Measurements from ENCODE around the gene CPEB3.
"Not testable (repeated sequence)": the region's sequence is repeated elsewhere in the genome, so short reads cannot be mapped to it uniquely, and the experiment has no call there.

CPEB3 gene

DNA sequence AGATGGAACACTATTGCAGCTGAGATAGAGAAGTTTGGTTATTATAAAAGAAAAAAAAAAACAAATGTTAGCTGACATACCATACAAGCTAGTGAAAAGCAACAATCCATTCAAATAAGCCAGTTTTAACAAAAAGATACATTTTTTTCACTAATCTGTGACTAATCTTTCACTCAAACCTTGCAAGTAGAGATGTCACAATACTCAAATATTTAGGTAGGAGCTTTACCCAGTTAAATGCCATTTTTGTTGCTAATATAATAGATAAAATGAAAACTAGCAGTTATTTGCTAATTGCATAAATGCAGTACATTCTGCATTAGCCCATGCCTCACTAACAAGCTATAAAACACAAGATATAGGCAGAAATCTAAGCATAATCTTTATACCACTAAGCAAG is 243.7 kb downstream of the CPEB3 start:
- no peak for DNase-seq (ENCODE audit: low spot score)
- TF ChIP-seq, protein P1, sequence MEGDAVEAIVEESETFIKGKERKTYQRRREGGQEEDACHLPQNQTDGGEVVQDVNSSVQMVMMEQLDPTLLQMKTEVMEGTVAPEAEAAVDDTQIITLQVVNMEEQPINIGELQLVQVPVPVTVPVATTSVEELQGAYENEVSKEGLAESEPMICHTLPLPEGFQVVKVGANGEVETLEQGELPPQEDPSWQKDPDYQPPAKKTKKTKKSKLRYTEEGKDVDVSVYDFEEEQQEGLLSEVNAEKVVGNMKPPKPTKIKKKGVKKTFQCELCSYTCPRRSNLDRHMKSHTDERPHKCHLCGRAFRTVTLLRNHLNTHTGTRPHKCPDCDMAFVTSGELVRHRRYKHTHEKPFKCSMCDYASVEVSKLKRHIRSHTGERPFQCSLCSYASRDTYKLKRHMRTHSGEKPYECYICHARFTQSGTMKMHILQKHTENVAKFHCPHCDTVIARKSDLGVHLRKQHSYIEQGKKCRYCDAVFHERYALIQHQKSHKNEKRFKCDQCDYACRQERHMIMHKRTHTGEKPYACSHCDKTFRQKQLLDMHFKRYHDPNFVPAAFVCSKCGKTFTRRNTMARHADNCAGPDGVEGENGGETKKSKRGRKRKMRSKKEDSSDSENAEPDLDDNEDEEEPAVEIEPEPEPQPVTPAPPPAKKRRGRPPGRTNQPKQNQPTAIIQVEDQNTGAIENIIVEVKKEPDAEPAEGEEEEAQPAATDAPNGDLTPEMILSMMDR (IDR thresholded peaks at IDR 0.05): no peak
- no peak overlapping the region for H3K27ac ChIP-seq
- no peak overlapping the region for H3K4me3 ChIP-seq

DNA sequence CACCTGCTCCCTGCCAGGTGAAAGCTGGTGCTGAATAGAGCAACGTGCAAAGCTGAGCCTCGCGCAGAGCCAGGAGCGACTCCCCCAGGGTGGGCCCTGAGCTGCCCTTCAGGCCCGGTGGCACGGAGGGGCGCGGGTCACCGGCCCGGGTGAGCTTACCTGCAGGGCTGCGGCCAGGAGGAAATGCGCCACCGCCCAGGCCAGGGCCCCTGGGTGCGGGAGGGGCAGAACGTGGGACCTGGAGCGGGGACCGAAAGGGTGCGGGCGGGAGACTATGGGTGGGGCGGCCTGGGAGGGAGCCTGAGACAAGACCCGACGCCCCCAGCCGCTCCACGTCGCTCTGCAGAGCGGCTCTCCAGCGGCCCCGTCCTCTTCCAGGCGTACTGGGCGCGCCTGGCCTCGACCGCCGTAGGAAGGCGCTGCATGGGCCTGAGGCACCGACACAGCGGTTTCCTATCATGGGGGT is 245.2 kb downstream of the CPEB3 start:
- no peak for DNase-seq (ENCODE audit: low spot score)
- H3K27ac ChIP-seq: no peak overlapping the region
- H3K4me3 ChIP-seq: no peak overlapping the region
- TF ChIP-seq, protein P1 (IDR thresholded peaks at IDR 0.05): no peak

DNA sequence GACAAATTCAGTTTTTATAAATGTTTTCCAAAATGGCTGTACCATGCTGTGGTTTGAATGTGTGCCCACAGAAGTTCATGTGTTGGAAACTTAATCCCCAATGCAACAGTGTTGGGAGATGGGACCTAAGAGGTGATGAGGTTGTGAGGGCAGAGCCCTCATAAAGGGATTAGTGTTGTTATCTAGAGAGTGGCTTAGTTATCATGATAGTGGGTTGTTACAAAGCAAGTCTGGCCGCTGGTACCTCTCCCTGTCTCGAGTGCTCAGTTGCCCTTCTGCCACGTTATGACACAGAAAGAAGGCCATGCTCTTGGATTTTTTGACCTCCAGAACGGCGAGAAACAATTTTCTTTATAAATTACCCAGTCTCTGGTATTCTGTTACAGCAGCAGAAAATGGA is 248.3 kb downstream of the CPEB3 start:
- no peak for DNase-seq (ENCODE audit: low spot score)
- Histone ChIP-seq H3K4me3 (no peak overlapping the region), H3K27ac (no peak overlapping the region)
- TF ChIP-seq, protein P1 (IDR thresholded peaks at IDR 0.05): no peak

DNA sequence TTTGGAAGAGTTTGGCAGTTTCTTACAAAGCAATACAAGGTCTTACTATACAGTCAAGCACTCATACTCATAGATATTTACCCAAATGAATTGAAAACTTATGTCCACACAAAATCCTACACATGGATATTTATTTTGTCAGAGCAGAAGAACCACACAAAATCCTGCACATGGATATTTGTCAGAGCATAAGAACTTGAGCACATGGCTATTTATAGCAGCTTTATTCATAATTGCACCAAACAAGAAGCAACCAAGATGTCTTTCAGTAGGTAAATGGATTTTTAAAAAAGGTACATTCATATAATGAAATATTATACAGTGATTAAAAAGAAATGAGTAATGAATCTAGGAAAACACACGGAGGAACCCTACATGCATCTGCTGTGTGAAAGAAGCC is 251.9 kb downstream of the CPEB3 start:
- TF ChIP-seq, protein P1 (IDR thresholded peaks at IDR 0.05): no peak
- no peak for DNase-seq (ENCODE audit: low spot score)
- Histone ChIP-seq H3K4me3 (no peak overlapping the region), H3K27ac (no peak overlapping the region)

DNA sequence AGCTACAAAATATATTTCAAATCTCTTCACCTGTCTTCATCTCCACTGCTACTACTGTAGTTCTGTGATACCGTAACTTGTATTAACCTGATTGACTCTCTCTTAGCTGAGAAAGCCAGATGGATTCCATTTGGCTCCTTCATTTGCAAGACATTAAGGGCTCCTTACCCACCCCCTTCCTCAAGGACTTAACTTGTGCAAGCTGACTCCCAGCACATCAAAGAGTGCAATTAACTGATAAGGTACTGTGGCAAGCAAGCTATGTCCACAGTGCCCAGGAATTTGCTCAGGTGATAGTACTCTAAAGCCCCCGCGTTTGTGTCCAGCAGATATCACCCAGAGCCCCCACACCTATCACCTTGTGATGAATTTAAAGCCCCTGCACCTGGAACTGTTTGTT is 257.8 kb downstream of the CPEB3 start:
- H3K27ac ChIP-seq; H3K4me3 ChIP-seq; DNase-seq (ENCODE audit: low spot score): not testable (repeated sequence)

- TF ChIP-seq, protein P1 (IDR thresholded peaks at IDR 0.05): no peak
- no peak overlapping the region for H3K27ac ChIP-seq
- no peak overlapping the region for H3K4me3 ChIP-seq
- DNase-seq (ENCODE audit: low spot score): no peak
Observed at GRCh38 chr10:92031580-92031979, 259.3 kb downstream of the CPEB3 start.

GRCh38 chr10:92027141-92027540 is 263.7 kb downstream of the CPEB3 start:
- Histone ChIP-seq H3K4me3 (no peak overlapping the region), H3K27ac (no peak overlapping the region)
- no peak for DNase-seq (ENCODE audit: low spot score)
- TF ChIP-seq, protein P1 (IDR thresholded peaks at IDR 0.05): no peak

GRCh38 chr10:92025340-92025739 is 265.5 kb downstream of the CPEB3 start:
- H3K27ac ChIP-seq; H3K4me3 ChIP-seq; DNase-seq (ENCODE audit: low spot score): not testable (repeated sequence)
